Neural crest cell (in vitro differentiated cells): Measurements from ENCODE around the gene CAMK4. TPM values are rescaled to one million over a fixed set of nuclear protein-coding genes. Genes with fewer than 3 reads are reported as not detected.

Experiments
- DNase-seq: peaks from one replicate; pipeline ENCODE4 v3.0.0; 2021; ENCODE audit warnings: low read depth, mixed read lengths, low spot score
- H3K27ac Mint-ChIP-seq: one replicate; pipeline ENCODE4 v1.8.0; 2021; ENCODE audit warnings: mild to moderate bottlenecking, mixed read lengths; ENCODE audit not compliant: unreplicated experiment
- H3K27me3 Mint-ChIP-seq: 2 replicates; pipeline ENCODE4 v1.8.0; 2021; ENCODE audit warnings: low read depth, mild to moderate bottlenecking, mixed read lengths
- H3K36me3 Mint-ChIP-seq: 2 replicates; pipeline ENCODE4 v1.8.0; 2021; ENCODE audit warnings: low read depth, mild to moderate bottlenecking, mixed read lengths
- H3K4me1 Mint-ChIP-seq: 2 replicates; pipeline ENCODE4 v1.8.0; 2021; ENCODE audit warnings: mixed read lengths
- H3K4me3 Mint-ChIP-seq: one replicate; pipeline ENCODE4 v1.8.0; 2021; ENCODE audit warnings: mild to moderate bottlenecking, mixed read lengths
- H3K9me3 Mint-ChIP-seq: 2 replicates; pipeline ENCODE4 v1.8.0; 2021; ENCODE audit warnings: mixed read lengths
- total RNA-seq: library from RNA; stranded (reverse); gene quantifications from 2 replicates; pipeline ENCODE4 v1.2.1, GENCODE V29; 2021
- TF ChIP-seq, protein P1 (sequence below): fragments of 200-600 bp; sonication (generic); conservative IDR thresholded peaks from 2 replicates; pipeline ENCODE4 v1.5.0; 2021; ENCODE audit warnings: antibody characterized with exemption, mild to moderate bottlenecking

The CAMK4 gene
- total RNA-seq, 1 donor from 2014 or later, result 9.4 TPM

DNA sequence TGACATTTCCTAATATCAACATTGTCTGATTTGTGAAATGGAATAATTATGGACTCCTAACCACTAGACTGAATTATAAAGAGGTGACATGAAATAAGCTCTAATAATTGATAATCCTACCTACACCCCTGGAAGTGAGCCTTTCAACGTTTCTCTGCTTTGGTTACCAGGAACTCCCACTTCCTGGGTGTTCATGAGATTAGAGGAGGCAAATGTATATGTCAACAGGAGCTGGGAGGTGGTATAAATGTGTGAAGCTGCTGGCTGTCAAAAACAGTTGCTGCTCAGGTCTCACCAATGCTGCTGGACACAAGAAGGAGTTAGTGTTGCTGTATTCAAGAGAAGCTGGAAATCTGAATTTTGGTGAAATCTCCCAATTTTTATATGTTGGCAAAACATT is 96.8 kb downstream of the CAMK4 start:
- H3K4me3 Mint-ChIP-seq, result no peak overlapping the region
- TF ChIP-seq, protein P1, sequence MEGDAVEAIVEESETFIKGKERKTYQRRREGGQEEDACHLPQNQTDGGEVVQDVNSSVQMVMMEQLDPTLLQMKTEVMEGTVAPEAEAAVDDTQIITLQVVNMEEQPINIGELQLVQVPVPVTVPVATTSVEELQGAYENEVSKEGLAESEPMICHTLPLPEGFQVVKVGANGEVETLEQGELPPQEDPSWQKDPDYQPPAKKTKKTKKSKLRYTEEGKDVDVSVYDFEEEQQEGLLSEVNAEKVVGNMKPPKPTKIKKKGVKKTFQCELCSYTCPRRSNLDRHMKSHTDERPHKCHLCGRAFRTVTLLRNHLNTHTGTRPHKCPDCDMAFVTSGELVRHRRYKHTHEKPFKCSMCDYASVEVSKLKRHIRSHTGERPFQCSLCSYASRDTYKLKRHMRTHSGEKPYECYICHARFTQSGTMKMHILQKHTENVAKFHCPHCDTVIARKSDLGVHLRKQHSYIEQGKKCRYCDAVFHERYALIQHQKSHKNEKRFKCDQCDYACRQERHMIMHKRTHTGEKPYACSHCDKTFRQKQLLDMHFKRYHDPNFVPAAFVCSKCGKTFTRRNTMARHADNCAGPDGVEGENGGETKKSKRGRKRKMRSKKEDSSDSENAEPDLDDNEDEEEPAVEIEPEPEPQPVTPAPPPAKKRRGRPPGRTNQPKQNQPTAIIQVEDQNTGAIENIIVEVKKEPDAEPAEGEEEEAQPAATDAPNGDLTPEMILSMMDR, result no peak
- H3K9me3 Mint-ChIP-seq, result peaks cover 7% of the 10 kb centered on the region
- no peak for DNase-seq
- H3K27ac Mint-ChIP-seq, result no peak overlapping the region
- H3K36me3 Mint-ChIP-seq, result peaks cover 2% of the 10 kb centered on the region
- peaks cover 3% of the 10 kb centered on the region for H3K27me3 Mint-ChIP-seq
- H3K4me1 Mint-ChIP-seq, result no peaks in the 10 kb centered on the region

DNA sequence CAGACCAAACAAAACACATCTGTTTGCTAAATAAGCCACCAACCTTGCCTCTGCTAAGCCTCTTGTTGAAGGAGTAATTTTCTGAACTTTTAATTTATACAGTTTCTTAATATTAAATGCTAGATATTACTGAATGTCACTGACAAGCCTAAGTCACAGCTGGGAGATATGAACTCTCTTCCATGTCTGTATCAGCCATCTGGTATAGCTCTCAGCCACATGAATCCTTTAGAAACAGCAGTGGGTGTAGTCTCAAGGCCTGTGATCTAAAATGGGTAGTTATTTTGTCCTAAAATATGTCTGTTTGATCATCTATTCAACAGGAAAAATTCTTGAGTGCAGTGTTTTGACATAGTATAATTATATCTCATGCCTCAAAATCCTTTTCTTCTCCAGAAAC is 97.2 kb downstream of the CAMK4 start:
- H3K27me3 Mint-ChIP-seq, result peaks cover 3% of the 10 kb centered on the region

DNA sequence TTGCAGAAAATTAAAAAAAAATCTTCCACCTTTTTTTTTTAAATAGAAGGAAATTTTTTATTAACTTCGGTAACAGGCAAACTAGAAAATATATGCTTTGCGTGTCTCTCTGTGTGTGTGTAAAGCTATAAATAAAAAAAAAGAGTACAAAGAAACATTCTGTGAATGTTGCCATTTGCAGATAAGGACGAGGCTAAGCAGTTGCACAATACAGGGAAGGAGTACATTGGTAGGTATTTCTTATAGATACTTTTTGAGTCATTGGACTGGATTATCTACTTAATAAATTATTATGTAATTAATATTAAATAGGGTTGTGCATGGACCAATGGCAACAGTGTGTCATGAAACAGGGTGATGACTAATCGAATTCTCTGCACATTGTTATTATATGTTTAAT is 102.4 kb downstream of the CAMK4 start:
- Mint-ChIP-seq H3K27me3 (peaks cover 3% of the 10 kb centered on the region), H3K4me3 (no peak overlapping the region), H3K9me3 (peaks cover 16% of the 10 kb centered on the region), H3K27ac (no peak overlapping the region), H3K4me1 (no peaks in the 10 kb centered on the region), H3K36me3 (peaks cover 2% of the 10 kb centered on the region)
- no peak for DNase-seq
- TF ChIP-seq, protein P1, result no peak

More for the DNA sequence above, 97.2 kb downstream of the CAMK4 start:
- Mint-ChIP-seq H3K9me3 (peaks cover 7% of the 10 kb centered on the region), H3K4me3 (no peak overlapping the region), H3K36me3 (peaks cover 2% of the 10 kb centered on the region), H3K4me1 (no peaks in the 10 kb centered on the region), H3K27ac (no peak overlapping the region)
- no peak for DNase-seq
- TF ChIP-seq, protein P1, result no peak

DNA sequence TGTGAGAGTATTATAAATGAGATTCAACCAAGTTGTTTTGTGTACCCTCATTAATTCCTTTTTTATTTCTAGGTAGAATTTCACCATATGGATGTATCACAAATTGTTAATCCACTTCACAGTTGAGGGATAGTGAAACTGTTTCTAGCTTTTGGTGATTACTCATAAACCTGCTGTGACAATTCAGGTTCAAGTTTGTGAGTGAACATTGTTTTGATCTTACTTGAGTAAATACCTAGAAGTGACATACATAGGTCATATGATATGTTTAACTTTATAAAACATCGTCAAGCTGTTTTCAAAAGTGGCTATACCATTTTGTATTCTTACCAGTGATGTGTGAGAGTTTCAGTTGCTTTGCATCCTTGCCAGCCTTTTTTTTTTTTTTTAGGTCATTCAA is 112.9 kb downstream of the CAMK4 start:
- Mint-ChIP-seq H3K27me3 (peaks cover 25% of the 10 kb centered on the region), H3K9me3 (no peaks in the 10 kb centered on the region), H3K4me3 (no peak overlapping the region), H3K4me1 (no peaks in the 10 kb centered on the region), H3K36me3 (no peaks in the 10 kb centered on the region), H3K27ac (no peak overlapping the region)
- DNase-seq, result no peak
- TF ChIP-seq, protein P1, result no peak

DNA sequence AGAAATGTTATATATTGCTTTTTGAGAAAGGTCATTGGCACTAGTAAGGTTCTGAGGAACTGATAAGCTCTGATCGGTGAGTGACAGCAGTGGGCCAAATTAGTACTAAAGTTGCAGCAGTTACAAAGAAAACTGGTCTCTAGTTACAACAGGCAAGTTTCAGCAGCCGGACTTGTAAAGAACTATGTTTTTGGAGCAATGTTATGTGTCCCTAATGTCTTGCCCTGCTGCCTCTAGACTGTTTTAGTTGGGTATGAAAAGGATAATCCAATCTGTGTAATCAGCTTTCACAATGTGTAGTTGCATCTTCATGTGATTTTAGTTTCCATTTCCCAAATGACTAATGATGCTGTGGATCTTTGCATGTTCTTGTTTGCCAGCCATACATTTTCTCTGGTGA is 113.5 kb downstream of the CAMK4 start:
- no peaks in the 10 kb centered on the region for H3K9me3 Mint-ChIP-seq
- no peak overlapping the region for H3K27ac Mint-ChIP-seq

More for the DNA sequence above, 113.5 kb downstream of the CAMK4 start:
- H3K27me3 Mint-ChIP-seq, result peaks cover 25% of the 10 kb centered on the region
- no peak overlapping the region for H3K4me3 Mint-ChIP-seq
- TF ChIP-seq, protein P1, result no peak
- DNase-seq, result no peak
- H3K4me1 Mint-ChIP-seq, result no peaks in the 10 kb centered on the region
- H3K36me3 Mint-ChIP-seq, result no peaks in the 10 kb centered on the region
